GM19351 (cell line): ENCODE data around the gene GDI1.
A peak's percentile ranks its signal among the peaks of the same experiment; 100 is the strongest.

ENCODE experiments used
- ATAC-seq: cut with Tn5 transposase; IDR thresholded peaks from one replicate; pipeline ENCODE4 v1.9.1; 2021; ENCODE audit warnings: mild to moderate bottlenecking, moderate library complexity; ENCODE audit not compliant: unreplicated experiment

The GDI1 gene

GRCh38 chrX:154436374-154436982 is 476 bp upstream of the GDI1 start:
- ATAC-seq, result no peak

GRCh38 chrX:154437971-154438893 is 1.3 kb downstream of the GDI1 start:
- ATAC-seq, result no peak

DNA sequence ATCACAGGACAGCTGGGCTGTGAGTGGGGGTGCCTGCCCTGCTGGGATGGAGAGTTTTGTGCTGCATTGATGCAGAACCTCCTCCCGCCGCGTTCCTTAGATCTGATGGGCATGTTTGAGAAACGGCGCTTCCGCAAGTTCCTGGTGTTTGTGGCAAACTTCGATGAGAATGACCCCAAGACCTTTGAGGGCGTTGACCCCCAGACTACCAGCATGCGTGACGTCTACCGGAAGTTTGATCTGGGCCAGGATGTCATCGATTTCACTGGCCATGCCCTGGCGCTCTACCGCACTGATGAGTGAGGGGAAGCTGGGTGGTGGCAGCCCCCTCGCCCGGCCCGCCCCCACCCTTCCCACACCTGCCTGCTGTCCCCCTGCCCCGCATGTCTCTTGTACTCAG is 2.9 kb downstream of the GDI1 start:
- no peak for ATAC-seq

DNA sequence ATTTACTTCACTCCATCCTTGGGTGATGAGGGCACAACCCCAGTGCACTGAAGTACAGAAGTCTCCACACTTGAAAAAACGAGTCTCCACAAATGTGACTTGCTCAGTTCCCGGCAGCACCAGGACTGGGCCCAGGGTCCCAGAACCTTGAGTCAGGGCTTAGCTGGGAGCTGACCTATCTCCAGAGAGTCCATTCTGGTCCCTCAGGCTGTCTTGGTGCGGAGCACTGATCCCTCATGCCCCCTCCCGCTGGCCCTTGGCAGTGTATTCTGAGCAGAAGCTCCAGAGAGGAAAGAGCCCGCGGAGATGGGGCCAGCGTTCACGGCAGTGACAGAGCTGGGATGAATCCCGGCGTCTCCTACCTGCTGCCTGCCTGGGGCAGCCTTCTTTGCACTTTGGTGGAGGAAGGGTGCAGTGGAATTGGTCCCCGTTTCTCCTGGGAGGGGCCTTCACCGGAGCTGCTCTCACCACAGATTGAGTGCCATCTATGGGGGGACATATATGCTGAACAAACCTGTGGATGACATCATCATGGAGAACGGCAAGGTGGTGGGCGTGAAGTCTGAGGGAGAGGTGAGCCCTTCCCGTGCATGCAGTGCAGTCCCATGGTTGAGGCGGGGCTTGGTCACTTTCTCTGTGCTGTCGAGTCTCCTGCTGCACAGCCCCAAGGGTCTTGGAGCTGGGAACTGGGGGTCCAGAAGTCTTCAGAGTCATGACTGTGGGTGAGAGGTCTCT is 3.8 kb downstream of the GDI1 start:
- ATAC-seq, result no peak

GRCh38 chrX:154441564-154441963 is 4.6 kb downstream of the GDI1 start:
- ATAC-seq, result no peak

- ATAC-seq, result no peak
These were observed 5.2 kb downstream of the GDI1 start for GRCh38 chrX:154441984-154442707.

DNA sequence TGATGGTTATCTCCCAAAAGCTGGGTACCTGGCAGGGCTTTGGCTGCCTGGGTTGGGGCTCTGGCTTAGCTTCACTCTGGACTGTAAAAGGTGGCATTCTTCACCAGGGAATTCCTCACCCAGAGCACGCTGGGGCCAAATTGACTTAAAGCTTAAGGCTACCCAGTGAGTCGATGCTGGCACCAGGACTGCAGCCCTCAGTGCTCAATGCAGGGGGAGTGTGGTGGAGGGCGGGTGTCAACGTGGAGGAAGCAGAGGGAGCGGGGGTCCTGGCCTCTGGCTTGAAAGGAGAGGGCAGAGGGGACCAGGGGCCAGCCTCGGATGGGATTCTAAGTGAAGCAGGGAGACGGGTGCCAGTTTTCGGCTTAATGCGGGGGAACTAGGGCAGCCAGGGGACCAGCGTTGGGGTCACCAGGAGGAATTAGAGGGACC is 6.5 kb downstream of the GDI1 start:
- ATAC-seq, result no peak

DNA sequence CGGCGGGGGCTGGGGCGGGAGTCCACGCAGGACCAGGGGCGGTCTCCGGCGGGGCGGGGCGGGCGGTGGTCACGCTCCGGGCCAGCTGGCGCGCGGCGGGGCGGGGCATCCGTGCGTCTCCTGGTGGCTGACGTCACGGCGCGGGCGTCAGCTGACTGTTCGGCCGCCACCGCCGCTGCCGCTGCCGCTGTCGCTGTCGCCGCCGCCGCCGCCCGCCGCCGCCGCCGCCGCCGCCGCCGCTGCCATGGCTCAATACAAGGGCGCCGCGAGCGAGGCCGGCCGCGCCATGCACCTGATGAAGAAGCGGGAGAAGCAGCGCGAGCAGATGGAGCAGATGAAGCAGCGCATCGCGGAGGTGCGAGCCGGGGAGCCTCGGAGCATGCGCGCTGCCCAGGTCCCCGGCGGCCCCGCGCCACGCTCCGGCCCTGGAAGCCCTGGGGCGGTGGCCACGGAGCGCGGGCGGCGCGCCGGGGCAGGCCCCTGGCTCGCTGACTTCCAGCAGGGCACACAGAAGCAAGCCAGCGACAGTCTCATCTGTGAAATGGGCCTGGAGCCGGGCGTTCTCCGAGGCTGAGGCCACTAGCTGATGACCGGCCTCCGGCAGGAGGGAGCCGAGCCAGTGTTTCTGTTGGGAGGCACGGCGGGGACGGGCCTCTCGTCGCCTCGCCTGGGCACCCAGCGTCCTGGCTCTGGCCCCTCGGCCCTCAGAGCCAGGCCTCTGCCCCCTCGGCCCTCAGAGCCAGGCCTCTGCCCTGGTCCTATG is 7.2 kb downstream of the GDI1 start, which contains the start of gene FAM50A:
Gene FAM50A (plus strand): TSS at position 150 of the 763 bp plus-strand sequence. CDS start 95 bp downstream, at position 245.
- peak; percentile 82 for ATAC-seq

- ATAC-seq, result no peak
These were observed 7.8 kb downstream of the GDI1 start for GRCh38 chrX:154444755-154445246.

DNA sequence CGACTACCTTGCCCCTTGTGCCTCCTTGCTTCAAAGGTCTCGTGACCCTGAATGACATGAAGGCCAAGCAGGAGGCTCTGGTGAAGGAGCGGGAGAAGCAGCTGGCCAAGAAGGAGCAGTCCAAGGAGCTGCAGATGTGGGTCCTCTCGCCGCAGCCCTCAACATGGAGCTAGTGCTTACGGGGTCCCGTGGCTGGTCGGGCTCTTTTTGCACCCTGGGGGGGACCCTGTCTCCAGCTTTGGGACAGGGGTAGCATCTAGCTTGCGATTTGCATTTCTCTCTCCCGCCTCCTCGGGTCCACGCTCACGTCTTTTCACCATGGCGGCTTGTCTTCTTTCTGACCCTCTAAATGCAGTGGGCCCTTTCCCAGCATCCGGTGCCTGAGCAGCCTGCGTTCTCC is 8.8 kb downstream of the GDI1 start:
- ATAC-seq, result no peak

DNA sequence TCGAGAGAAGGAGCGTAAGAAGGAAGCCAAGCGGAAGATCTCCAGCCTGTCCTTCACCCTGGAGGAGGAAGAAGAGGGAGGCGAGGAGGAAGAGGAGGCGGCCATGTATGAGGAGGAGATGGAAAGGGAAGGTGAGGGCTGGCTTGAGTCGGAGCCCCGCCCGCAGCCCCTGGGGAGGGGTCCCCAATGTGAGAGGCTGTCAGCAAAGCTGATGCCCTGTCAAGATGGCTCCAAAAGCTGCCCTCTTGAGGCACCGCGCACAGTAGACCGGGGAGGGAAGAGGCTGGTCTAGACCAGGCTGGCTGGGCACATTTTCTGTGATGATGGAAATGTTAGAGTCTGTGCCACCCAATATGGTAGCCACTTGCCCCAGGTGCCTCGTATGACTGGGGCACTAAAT is 9.5 kb downstream of the GDI1 start:
- no peak for ATAC-seq

GRCh38 chrX:154448484-154448883 is 11.5 kb downstream of the GDI1 start:
- ATAC-seq, result no peak

GRCh38 chrX:154449618-154450017 is 12.7 kb downstream of the GDI1 start:
- ATAC-seq, result no peak

GRCh38 chrX:154450312-154450711 is 13.4 kb downstream of the GDI1 start:
- ATAC-seq, result no peak

GRCh38 chrX:154452823-154453222 is 15.9 kb downstream of the GDI1 start:
- no peak for ATAC-seq

GRCh38 chrX:154457491-154458115 is 20.6 kb downstream of the GDI1 start:
- ATAC-seq, result peak; percentile 62

DNA sequence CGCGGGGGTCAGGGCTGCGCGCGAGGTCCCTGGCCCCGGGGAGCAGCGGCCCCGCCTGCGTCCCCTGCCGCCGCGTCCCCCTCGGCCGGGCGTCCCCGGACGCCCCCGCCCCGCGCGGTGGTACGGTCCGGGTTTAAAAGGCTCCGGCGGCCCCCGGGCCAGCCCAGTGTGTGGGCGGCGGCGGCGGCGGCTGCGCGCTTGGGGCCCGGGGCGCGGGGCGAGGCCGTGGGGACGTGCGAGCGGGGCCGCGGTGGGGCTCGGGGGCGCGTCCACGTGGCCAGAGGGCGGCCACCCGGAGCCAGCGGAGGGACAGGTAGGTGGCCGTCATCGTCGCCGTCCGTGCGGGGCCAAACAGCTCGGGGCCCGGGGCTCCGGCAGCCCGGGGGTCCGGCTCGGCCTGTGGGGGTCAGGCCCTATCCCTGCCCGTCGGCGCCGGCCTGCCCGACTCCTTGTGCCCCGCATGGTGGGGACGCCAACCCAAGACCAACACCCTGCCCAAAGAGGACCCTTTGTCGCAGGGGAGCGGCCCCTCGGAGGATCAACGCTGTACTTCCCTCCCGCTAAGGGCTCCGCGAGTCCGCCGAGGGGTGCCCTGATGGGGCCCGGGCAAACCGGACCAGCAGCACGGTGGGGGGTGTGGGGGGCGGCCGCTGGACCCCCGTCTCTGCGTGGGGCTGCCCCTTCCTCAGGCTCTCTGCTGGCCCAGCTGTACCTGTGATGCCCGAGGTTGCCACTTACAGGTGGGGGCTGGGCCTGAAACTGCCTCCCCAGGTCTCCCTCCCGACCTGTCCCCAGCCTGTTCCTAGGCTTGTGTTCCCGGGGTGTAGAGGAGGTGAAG is 21.4 kb downstream of the GDI1 start, which contains the start of gene PLXNA3:
Gene PLXNA3 (plus strand): TSS at position 166 of the 838 bp plus-strand sequence. CDS start 1,903 bp downstream, outside the sequence.
- ATAC-seq, result peak; percentile 66
